HG03571 (cell line): ENCODE data around the gene HEBP1.

Experiments
- ATAC-seq: cut with Tn5 transposase; IDR thresholded peaks from one replicate; pipeline ENCODE4 v1.9.1; 2021; ENCODE audit not compliant: unreplicated experiment

HEBP1 gene

DNA sequence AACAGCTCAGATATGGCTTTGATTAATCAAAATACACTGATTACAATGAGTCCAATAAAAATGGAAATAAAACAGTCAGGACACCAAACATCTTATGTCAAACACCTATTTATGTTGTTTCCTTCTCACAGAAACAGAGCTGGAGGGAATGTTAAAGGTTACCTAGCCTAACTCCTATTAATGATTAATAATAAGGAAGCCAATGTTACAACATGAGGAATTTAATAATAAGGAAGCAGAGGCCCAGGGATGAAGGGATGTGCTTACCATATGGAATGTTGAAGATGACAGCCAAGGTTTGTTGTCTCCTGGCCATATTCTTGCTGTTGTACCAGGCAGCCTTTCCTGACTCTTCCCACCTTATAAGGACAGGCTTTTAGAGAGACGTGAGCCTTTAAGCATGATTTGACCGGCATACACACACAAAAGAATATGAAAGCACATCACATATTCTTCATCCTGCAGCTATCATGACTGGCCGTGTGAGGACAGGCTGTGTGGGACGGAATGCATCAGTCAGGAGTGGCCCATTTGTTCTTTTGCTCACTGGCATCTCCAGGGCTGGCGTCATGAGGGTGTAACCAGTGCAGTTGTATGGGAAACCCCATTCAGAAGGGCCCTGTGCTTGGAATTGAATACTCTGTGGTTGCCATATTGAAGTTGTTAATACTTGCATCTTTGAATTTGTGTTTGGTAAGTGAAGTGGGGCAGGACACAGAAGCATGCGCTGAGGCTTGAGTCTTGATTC is 45.0 kb downstream of the HEBP1 start:
- no peak for ATAC-seq

DNA sequence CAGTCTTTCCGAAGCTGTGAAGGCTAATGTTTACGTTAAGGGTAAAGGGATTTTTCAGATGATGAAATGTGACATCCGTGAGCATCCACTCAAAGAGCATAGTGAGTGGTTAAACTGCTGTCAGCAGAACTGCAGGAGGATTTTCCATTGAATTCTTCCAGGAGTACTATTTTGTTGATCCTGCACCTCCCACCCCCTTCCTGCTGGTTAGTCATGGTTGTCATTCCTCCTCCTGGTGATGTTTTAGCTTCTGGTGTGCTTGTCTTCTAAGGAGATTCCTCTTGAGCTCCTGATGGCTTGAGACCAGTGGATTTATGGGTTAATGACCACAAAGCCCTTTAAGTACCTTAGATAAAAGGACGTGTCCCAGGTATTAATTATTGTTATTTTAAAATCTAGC is 45.7 kb downstream of the HEBP1 start:
- no peak for ATAC-seq

DNA sequence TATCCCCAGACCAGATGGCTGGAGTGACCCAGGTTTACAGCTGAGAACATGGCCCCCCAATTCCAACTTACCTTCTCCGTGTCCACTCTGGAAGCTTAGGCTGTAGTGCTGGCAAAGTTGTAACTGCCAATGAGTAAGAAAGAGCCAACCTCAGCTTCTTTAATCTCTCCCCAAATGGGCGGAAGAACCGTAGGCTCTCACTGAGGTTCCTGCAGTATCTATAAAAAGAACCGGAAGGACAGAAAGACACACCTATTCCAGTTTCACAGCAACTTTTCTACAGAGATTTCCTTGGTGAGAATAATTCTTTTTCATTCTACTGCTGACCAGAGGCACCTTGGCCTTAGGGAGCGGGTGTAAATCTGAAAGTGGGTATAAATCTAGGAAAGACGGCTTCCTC is 48.0 kb downstream of the HEBP1 start, which contains the start of gene GPRC5D:
GPRC5D (minus strand) TSS at position 135 of the 400 bp plus-strand sequence. CDS start 1,786 bp downstream, outside the sequence.
- no peak for ATAC-seq

DNA sequence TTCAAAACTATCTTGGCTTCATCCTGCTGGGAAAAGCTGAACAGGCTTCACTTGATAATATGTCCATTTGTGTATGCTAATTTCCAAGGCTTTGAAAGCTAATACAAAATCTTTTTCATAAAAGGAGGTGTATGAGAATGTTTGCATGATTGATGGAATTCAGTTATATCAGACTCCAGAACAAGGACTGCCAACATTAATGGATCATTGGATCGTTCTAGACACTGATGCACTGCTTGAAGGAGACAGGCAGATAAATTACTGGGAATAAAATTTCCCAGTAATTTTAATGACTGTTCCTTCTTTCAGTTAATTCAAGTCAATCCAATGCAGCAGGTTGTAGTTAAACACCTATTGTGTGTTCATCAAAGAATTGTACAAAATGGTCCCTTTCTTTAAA is 48.6 kb downstream of the HEBP1 start:
- ATAC-seq, result no peak

DNA sequence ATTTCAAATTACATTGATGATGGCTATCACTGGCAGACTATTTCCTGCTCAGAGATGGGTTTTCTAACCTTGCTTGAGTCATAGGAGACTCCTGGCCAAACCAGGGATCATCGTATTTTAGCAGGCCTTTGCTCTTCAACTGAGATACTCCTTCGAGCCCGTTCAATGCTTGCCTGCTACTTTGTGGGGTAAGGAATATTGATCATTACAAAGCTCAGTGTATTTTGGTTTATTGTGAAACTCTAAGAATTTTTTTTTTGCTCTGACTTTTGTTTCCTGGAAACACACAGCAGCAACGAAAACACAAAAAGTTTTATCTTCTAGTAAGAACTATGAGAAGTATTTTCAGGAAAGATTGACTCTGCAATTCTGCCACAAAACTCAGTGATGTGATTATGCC is 52.2 kb downstream of the HEBP1 start:
- no peak for ATAC-seq

DNA sequence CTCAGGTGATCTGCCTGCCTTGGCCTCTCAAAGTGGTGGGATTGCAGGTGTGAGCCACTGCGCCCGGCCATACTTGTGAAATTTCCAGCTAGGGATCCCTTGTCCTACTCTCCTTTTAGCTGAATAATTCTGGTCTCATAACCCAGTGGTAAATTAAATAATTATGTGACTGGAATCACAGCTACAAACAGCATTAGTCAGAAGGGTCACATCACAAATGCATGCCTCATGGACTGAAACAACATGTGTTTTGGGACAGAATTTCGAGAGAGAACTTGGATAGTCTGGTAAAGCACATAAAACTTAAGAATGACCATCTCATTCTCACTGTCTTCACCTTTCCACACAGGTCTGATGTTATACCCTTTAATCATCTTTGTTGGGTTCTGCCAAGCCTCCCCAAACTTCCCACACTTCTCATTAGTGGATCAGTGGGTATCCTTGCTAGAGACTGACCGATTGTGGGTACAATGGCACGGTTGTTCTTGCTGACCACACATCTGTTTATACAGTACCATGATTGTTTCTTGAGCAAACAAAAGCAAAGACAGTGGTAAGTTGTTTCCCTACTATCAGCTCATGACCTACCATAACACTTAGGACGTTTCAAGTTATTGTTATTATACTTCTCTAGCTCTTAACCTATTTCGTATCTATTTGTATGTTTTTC is 53.2 kb downstream of the HEBP1 start:
- ATAC-seq, result no peak

DNA sequence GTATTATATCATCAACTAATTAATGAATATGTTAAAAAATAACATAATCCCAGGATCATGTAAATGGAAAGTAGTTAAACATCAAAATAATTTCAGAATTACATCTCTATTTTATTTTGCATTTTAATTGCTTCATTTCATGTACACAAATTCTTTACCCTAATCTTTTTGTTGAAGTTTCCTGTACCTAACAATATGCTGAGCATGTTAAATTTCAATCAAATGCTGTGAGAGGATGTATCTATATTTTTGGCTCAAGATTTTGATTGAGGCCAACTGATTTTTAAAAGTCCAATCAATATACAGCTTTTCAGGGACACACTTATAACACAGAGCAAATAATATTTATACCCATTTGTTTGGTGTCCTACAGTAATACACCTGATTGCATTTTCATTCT is 54.5 kb downstream of the HEBP1 start:
- ATAC-seq, result no peak

DNA sequence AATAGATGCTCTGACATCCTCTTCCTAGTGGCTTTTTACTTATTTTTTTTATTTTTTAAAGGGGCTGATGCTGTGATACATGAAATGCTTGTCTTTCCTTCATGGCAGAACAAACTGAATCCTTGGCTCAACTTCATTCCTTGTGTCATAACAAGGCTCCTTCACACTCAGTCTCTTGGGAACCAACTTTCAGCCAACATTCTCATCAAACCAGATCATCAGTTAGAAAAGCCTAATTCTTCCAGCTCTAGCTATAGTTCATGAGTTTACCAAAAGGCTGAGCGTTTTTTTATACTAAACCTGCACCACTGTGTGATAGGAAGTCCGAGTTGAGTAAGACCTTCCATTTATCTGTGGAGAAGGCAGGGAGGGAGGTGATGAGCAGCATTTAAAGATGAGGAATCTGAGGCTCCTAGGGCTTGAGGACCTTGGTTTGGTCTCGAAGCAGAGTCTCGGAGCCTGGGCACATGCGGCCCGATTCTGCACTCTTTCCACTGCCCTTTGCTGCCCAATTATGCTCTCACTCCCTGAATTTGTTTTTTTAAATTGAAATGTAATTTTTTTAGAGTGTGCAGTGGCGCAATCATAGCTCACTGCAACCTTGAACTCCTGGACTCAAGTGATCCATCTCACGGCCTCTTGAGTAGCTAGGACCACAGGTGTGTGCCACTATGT is 56.3 kb downstream of the HEBP1 start:
- ATAC-seq, result no peak

DNA sequence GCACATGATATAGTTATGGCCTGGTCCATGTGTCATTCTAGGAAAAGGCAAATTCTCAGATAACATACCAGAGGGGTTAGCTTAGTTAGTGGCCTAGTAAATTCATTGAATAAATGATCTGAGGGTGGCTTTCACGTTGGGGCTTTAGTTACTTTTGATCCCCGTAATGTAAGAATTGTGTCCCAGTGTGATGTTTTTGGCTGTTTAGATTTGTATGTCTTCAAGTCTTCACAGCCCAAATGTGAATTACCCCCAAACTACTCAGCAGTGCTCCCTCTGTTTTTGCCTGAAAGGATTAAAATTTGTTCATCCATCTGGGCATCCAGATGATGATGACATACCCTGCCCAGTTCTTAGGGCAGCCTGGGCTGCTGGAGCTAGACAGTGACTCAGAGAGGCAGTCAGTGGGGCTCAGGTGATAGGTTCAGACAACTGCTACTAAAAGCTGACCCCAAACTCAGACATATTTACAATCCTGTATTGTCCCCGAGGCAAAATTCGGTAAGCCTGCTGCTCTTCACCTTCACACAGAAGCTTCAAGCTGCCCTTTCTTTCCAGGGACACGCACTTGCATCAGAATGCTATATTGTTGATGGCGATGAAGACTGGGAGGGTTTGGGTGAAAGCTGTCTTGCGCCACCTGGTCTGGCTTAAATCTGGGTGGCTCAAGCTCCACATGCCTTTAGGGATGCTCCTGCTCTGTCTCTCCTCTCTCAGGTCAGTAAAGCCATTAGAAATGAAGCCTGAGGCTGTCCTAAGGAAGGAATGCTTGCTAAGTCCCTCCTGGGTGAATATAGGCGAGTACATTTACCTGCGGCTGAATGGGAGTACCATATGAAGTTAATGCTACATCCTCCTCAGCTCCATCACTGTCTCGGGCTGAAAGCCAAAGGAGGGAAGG is 58.4 kb downstream of the HEBP1 start:
- no peak for ATAC-seq

DNA sequence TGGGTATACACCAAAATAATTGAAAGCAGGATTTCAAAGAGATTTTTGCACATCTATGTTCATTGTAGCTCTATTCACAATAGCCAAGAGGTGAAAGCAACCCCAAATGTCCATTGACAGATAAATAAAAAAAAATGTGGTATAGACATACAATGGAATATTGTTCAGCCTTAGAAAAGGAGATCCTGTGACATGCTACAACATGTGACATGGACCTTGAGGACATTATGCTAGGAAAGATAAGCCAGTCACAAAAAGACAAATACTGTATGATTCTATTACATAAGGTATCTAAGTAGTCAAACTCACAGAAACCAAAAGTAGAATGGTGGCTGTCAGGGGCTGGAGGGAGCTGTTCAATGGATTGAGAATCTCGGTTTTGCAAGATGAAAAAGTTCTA is 60.2 kb downstream of the HEBP1 start:
- no peak for ATAC-seq

DNA sequence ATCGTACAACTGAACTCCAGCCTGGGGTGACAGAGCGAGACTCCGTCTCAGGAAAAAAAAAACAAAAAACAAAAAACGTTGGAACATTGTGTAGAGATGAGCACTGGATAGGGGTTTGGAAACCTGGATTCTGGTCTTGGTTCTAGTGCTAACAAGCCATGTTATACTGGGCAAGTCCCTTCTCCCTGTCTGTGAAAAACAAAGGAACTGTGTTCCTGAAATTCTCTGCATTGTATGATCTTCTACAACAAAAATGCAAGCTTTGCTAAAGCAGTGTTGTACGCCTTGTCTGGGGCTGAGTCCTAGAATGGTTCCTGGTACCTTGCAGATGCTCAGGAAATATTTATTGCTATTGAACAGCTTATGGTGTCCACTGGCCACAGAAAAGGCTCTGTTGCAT is 61.5 kb downstream of the HEBP1 start:
- ATAC-seq, result no peak

DNA sequence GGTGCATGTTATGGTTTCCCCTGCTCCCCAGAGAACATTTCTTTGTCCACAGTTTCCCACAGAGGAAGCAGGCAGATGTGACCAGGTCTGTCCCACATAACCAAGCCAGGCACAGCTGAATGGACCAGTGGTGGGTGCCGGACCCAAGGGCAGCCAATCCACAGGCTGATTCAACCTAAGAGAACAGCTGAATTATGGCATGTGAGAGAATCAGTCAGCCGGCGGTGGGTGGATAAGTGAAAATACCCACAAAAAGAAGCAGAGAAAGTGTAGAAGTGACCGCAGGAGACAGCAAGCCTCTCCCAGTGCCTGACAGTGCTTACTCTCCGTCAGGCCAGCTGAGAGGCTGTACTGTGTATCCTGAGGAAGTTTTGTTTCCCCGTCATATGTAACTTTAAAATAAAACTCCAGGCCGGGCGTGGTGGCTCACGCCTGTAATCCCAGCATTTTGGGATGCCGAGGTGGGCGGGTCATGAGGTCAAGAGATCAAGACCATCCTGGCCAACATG is 63.0 kb downstream of the HEBP1 start:
- ATAC-seq, result no peak

DNA sequence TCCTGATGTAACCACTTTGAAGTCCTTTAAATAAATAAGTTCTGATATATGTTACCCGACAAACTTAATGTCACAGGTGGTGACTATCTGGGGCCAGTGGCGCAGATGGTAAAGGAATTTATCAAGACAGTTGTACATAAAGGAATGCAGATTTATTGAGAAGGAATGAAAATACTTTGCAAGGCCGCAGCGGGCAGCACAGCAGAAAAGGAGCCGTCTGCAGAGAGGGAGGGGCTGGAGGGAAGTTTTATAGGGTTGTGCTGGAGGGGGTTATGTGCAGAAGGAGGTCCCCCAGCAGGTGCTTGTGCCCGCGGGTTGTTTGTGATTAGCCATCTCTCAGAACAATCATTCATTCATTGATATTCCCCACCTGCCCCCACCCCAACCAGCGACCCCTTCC is 65.5 kb downstream of the HEBP1 start:
- no peak for ATAC-seq

DNA sequence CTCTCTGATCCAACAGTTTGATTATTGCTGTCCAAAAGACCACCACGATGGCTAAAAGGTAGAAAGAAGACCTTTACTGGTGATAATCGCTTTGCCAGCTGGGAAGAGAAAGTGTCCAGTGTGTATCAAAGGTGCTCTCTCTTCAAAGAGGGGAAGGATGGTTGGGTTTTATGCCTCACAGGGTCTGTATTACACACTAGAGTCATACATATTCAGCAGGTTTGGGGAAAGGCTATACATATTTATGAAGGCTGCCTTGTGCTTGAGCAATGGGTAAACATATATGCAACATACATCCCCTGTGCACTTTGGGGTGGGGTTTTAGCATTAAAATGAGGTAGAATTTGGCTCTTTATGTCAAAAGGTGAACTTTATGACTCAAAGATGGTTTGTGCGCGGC is 66.3 kb downstream of the HEBP1 start:
- no peak for ATAC-seq

DNA sequence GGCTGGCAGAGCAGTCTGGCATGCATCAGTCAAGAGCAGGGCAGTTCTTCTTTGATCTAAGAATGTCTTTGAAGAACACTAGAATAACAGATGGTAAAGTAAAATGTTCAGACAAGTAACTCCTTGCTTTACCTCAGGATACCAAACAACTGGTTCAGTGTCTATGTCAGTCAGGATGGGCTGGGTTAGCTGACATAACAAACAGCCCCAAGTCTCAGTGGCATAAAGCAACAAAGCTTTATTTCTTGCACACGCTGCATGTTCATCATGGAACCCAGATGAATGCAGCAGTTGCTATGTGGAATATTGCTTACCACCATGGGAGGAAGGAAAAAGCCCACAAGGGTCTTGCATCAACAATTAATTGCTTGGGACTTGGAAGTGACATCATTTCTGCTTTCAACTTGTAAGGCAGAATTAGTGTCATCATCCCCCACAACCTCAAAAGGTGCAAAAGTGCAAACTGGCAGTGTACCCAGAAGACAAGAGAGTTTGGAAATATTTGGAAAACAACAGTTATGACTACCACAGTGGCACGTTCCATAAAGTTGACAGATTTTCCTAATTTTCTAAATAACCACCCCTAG is 69.3 kb downstream of the HEBP1 start:
- ATAC-seq, result no peak

DNA sequence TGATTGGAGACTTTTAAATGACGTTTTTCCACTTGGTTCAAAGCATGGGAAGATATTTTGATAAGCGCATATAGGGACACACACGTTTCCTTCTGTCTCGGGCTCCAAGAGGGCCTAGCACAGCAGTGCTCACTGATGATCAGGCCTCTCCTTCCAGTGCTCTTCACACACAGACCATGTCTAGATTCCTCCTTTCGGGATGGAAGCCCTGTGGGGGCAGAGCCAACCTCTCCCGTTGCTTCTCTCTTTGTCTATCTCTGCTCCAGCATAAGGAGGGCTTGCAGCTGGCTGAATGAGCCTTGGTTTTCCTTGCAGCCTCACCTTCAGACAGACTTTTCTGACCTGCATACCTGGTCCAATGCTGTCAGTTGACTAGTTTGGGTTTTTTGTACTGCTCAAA is 70.4 kb downstream of the HEBP1 start:
- ATAC-seq, result no peak

DNA sequence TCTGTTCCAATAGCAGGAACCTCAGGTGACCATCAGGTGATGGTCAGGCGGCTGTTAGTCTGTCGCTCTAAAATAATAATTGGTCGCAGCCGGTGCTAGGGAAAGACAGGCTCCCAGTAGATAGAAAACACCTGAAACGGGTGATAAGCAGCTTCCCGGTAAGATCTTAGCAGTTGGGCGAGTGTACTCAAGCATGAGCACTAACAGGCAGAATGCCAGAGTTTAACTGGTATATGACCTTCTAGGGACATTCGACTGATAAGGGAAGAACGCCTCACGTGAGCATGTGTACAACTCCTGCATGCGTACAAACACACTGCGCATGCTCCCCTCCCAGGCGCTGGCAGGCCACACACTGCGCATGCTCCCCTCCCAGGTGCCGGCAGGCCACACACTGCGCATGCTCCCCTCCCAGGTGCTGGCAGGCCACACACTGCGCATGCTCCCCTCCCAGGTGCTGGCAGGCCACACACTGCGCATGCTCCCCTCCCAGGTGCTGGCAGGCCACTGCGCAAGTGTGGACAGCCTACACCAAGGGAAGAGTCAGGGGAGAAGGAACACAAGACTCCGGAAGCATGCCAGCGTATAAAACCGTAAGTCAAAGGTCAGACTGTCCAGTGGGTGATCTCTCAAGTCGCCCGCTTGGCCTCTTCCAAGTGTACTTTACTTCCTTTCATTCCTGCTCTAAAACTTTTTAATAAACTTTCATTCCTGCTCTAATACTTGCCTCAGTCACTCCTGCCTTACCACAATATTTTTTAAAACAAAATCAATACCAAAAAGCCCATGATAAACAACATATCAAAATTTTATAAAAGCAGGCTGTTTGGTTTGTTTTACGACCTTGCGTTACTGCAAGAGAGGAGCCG is 72.6 kb downstream of the HEBP1 start:
- no peak for ATAC-seq

DNA sequence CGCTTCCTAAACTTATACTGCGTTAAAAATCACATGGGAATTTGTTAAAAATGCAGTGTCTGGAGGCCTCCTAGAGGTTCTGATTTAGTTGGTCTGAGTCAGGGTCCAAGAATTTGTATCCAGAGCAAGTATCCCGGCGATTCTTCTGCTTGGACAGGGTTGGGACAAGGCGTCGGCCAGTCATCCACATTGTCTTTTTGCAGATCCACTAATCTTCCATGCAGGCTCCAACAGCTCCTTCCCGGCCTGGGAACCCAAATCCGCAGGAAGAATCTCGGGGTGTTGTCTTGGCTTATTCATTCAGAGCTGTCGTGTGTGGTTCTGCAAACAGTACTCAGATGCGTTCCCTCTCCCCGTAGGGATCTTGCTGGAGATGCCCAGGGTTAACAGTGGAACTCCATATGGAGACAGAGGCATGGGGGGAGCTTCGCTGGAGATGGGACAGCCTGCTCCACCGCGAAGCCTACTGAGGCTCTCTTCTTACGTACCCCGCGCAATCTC is 73.4 kb downstream of the HEBP1 start:
- no peak for ATAC-seq

DNA sequence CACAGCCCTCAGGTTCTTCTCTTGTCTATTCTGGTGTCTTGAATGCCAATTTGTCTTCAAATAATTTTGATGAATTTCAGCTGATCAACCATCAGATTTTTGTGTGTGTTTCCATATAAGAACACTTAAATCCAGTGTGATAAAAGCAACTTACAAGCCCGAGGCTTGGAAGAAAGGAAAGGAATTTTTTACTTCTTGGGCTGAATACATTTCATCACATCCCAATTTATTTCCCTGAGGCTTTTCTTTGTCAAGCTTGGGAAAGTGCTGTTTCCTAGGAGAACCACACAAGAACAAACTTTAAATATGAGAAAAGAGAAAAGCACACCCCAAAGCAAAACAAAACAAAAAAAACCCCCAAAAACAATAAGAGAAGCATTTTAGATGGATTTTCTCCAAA is 74.7 kb downstream of the HEBP1 start:
- ATAC-seq, result no peak
